Hepatocyte (in vitro differentiated cells): ENCODE data around the gene NPM1.
"Not testable (repeated sequence)": the region's sequence is repeated elsewhere in the genome, so short reads cannot be mapped to it uniquely, and the experiment has no call there.

Experiments used
- EZH2 ChIP-seq: fragments of 200-600 bp; sonication (generic); IDR thresholded peaks from 2 replicates; pipeline ENCODE4 v1.6.1; 2016; ENCODE audit warnings: antibody characterized with exemption, mild to moderate bottlenecking, borderline replicate concordance
- EZH2phosphoT487 ChIP-seq: fragments of 200-600 bp; sonication (generic); IDR thresholded peaks from one replicate; pipeline ENCODE4 v1.6.1; 2018; ENCODE audit warnings: antibody characterized with exemption, mild to moderate bottlenecking, low read depth, moderate library complexity; ENCODE audit not compliant: unreplicated experiment, severe bottlenecking
- TF ChIP-seq, protein P1 (sequence below): fragments of 200-600 bp; sonication (generic); IDR thresholded peaks from 2 replicates; pipeline ENCODE4 v1.5.1; 2016; ENCODE audit warnings: antibody characterized with exemption, mild to moderate bottlenecking; ENCODE audit not compliant: poor library complexity

GRCh38 chr5:171396583-171396982 is 8.9 kb downstream of the NPM1 start:
- TF ChIP-seq, protein P1, sequence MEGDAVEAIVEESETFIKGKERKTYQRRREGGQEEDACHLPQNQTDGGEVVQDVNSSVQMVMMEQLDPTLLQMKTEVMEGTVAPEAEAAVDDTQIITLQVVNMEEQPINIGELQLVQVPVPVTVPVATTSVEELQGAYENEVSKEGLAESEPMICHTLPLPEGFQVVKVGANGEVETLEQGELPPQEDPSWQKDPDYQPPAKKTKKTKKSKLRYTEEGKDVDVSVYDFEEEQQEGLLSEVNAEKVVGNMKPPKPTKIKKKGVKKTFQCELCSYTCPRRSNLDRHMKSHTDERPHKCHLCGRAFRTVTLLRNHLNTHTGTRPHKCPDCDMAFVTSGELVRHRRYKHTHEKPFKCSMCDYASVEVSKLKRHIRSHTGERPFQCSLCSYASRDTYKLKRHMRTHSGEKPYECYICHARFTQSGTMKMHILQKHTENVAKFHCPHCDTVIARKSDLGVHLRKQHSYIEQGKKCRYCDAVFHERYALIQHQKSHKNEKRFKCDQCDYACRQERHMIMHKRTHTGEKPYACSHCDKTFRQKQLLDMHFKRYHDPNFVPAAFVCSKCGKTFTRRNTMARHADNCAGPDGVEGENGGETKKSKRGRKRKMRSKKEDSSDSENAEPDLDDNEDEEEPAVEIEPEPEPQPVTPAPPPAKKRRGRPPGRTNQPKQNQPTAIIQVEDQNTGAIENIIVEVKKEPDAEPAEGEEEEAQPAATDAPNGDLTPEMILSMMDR = not testable (repeated sequence)
- not testable (repeated sequence) for TF ChIP-seq EZH2, EZH2phosphoT487
